Lung microvascular endothelial cell (primary cell): ENCODE data around the gene TRIM3. TPM values are rescaled to one million over a fixed set of nuclear protein-coding genes. Genes with fewer than 3 reads are reported as not detected.
A peak's percentile ranks its signal among the peaks of the same experiment; 100 is the strongest.
"Not testable (repeated sequence)": the region's sequence is repeated elsewhere in the genome, so short reads cannot be mapped to it uniquely, and the experiment has no call there.

Experiments used
- DNase-seq, 2 donors: peaks; one replicate each; pipeline versions ENCODE4 v3.0.0 to v3.0.0-alpha.2; 2010; ENCODE audit warnings: low read depth in 2 of 2
- total RNA-seq: library from RNA; depleted of rRNA; stranded (reverse); fragments of >200 nt; gene quantifications from 2 replicates; pipeline ENCODE4 v1.2.1, GENCODE V29; 2014

The TRIM3 gene
- total RNA-seq, result 15.3 and 21.6 TPM in 2 replicates

DNA sequence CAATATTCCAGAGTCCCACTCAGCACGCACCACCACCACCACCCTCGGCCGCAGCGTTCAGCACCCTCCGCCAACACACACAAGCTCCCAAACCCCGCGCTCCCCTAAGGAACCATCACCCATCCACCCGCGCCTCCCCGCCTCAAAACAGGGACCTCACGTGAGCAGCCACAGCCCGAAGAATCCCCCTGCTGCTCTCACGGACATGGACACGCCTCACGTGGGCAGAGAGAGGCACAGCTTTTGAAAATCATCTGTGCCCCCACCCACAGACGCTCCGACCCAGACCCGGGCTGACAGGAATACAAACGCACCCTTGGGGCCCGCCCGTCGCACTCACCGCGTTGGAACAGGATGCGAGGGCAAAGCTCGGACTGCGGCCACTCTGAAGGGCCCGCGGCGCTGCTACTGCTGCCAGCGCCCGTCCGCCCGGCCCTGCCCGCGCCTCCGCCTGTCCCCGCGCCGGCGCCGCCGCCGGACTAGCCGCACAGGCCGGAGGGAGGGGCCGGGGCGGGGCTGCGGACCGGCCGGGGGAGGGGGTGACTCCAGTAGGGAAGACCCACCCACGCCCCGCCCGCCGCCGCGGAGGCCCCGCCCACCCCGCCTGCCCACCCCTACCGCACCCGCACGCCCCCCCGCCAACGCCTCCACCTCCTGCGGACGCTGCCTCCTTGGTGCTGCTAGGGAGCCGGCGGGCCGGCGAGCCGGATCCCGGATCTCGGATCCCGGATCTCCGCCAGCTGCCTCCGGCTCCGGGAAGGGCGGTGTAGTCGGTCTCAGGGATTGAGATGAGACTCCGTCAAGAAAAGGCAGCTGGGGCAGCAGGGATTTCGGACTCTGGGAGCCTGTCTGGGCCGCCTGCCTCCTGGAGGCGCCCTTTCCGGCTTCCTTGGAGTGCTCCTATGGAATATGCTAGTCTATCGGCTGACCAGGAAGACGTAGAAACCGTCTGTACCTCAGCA, at the start of gene TRIM3:
TSS of gene TRIM3 (minus strand) at position 491 of the 962 bp plus-strand sequence. CDS start 8,246 bp downstream, outside the sequence.
- DNase-seq, result peak; percentile 89 to 91

DNA sequence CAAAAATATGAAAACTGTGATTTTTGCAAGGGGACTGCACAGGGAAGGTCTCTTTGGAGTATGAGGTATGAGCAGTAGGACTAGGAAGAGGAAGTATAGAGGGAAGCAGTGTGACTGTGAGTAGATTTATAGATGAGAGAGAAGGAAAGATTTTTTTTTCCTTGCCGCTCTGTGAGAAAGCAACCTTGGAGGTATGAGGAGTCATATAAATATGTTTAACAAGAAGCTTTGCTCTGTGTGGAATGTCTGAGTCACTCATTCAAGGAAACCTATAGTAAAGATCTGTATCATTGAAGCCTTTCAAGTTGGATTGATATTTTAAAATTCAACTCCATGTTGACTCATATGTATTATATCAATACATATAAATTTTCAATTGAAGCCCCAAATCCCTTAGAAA, 49.5 kb upstream of the TRIM3 start:
- peak in 1 of 2 donors; percentile 59 for DNase-seq

DNA sequence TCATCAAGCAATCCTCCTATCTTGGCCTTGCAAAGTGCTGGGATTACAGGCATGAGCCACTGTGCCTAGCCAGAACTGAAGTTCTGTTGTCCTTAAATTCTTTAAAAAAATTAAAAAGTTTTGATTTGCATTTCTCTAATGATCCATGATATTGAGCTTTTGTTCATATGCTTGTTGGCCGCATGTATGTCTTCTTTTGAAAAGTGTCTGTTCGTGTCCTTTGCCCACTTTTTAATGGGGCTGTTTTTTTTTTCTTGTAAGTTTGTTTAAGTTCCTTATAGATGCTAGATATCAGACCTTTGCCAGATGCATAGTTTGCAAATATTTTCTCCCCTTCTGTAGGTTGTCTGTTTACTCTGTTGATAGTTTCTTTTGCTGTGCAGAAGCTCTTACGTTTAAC, 48.2 kb upstream of the TRIM3 start:
- not testable (repeated sequence) for DNase-seq

DNA sequence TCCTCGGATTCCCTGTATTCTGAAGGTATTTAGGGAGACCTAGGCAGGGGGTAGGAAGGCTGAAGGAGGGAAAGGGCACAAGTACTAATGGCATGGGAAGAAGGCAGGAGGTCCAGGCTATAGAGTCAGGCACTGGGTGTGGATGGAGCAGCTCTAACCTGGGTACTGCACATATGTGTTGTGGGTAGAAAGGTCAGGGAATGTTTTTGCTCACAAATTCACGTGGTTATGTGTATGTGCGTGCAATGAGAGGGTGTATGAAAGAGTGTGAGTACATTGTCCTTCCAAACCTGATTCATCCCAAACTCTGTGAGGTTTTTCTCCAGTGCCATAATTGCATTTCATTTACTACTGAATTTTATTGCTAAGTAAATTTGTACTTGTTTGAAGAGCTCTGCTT, 46.5 kb upstream of the TRIM3 start:
- no peak for DNase-seq

DNA sequence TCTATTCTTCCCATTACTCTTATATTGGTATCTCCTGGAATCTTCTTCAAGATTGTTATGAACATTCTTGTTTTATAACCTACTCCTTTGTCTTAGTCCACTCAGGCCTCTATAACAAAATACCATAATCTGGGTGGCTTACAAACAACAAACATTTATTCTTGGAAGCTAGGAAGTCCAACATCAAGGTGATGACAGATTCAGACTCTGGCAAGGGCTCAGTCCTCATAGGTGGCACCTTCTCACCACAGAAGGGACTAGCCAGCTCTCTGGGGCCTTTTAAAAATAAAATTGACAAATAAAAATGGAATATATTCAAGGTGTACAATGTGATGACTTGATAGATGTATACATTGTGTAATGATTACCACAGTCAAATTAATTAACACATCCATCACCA, 43.1 kb upstream of the TRIM3 start:
- DNase-seq, result no peak

DNA sequence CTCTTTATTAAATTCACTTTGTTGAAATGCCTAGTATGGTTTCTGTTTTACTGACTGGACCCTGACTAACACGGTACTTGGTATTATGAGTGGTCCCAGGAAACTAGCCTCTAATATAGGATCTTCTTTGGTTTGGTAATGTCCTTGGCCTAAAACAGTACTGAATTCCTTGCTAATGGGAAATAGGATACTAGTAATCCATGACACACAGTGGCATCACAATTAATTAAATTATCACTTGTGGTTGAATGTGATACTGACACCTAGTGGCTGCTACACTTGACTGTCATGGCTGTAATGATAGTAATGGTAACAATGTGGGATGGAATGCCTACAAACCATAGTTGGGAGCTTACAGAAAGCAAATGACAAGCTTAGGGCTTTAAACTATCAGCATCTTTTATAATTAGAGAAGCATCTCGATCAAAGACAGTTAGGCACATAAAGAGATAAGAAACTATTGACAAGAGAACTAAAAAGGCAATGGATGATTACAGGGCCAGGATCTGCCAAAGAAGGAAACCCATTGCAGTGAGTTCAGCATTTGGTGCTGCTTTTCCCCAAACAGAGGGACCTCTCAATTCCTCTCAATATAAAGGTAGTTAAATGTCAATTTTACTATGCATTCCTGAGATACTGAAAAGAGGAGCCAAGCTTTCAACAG, 32.0 kb upstream of the TRIM3 start:
- peak; percentile 79 to 82 for DNase-seq

DNA sequence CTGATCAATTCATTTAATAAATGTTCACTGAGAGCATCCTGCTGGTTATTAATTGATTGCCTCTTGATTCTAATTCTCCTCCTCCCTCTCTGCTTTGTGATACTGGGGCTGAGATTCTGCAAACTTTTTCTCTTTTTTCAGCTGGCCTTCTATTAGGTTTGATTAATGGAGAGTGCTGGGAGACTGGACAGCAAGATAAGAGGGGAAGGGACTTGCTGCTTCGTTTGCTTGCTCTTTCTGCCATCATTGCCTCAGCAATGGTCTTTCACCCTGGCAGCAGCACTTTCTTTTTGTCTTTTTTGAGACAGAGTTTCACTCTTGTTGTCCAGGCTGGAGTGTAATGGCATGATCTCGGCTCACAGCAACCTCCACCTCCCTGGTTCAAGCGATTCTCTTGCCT, 30.4 kb upstream of the TRIM3 start:
- DNase-seq, result no peak

DNA sequence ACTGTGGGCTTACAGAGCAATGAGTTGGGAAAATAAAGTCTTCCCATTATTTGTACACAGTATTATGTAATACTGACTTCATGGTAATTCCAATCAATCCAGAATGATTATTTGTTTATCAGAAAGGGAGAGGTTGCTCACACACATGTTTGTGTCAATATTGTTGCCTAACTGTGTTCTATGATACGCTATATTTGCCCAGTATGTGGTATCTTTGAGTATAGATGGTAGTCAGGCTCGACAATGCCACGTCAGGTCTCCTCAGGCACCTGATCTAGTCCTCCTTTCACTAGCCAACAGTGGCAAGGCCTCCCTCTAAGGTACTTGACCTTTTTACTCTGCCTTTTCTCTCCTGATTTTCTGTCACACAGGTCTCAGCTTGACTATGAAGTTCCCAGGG, 28.6 kb upstream of the TRIM3 start:
- no peak for DNase-seq

DNA sequence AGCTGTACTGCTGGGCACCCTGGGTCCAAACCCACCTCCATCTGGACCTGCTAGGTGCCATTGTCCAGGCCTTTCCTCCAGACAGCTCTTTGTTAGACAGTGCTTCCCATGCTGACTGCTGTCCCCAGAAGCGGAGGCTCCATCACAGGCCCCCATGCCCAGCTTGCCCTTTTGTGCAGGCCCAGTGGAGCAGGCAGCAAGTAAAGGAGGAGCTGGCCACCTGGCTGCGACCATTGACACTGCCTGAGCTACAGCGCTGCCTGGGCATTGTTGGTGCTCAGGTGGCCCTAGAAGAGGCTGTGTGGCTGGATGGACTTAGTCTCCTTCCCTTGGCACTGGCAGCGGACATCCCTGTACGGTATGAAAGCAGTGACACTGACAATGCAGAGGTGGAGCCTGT, 24.8 kb upstream of the TRIM3 start:
- no peak for DNase-seq

DNA sequence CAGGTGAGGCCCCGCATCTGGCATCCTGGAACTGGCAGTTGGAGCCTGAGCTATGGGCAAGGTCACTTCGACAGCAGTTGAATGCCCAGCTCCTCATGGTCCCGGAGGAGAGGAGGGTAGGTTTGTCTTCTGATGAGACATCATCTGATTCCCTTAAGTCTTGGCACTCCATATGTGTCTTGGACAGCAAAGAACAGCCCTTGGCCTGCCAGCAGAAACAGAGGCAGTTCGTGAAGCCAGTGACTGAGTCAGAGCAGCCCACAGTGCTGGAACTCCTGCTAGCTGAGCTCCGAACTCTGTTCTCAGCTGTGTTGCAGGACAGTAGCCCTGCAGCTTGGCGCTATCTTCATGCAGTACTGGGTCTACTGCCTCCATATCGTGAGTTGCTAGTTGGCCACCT, 24.4 kb upstream of the TRIM3 start:
- DNase-seq, result no peak

DNA sequence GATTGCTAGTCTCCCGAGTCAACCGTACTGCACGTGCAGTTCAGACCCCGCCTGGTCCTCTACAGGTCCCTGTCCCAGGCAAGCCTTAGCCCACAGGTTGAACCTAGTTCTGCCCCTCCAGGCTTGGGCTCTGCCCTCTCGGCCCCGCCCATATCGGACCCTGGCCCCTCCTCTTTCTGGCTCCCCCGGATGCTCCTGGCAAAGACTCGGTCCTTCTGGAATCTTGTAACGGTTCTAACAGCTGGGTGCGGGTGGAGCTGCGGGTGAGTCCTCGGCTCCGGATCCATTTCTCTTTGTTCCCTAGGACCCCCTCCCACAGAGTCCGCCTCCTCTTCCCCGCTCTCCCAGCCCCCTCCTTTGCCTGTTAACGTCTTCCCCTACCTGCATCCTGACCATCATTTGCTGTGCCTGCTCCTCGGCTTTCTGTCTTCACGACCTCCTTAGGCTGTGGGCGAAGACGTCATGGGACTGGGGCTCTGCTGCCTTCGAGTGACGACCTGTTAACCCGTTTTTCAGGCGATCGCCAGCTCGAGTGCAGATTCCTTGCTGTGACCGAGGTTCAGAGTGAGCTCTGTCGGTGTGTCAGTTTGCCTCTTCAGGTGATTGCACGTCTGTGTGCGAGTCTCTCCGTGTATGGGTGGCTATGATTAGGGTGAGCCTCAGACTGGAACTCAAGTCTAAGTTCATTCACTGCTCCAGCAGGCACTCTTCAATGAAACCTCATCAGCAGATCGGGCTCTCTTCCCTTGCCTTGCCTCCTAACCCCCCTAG, 23.5 kb upstream of the TRIM3 start, which contains the start of gene DNHD1:
TSS of gene DNHD1 (plus strand) at position 212 of the 771 bp plus-strand sequence. CDS start 936 bp downstream, outside the sequence.
- no peak for DNase-seq

DNA sequence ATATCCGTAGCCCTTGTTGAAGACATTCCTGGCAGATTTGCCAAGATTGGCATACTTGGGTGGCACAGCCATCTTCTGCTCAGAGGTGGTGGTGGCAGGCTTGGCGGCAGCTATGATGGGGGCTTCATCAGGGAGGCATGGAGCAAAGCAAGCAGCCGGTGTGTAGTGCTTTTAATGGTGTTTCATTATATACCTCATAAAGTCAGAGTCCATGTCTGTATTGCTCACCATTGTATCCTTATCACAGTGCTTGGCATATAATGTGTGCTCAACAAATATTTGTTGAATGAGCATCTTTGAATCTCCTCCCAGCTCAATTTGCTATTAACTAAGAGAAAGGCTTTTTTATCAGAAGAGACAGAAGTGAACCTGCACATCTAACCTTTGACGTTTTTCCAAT, 15.6 kb upstream of the TRIM3 start:
- no peak for DNase-seq

DNA sequence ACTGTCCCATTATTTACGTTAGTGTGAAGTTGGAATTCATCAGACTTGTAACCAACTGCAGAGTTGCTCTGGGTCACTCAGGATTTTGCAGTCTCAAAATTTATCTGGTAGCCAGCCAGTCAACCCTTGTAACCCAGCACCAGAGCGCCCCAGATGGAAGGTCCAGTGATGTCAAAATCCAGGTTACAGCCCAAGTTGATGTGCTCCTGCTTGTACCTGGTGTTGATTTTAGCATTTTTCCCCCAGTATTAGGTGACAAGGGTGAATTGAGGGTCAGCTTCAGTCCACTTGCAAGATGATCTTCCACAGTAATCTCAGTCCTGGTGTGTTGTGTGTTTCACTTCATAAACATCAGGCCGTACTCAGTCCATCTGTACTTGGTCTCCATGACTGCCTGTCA, 15.1 kb upstream of the TRIM3 start:
- DNase-seq, result no peak

DNA sequence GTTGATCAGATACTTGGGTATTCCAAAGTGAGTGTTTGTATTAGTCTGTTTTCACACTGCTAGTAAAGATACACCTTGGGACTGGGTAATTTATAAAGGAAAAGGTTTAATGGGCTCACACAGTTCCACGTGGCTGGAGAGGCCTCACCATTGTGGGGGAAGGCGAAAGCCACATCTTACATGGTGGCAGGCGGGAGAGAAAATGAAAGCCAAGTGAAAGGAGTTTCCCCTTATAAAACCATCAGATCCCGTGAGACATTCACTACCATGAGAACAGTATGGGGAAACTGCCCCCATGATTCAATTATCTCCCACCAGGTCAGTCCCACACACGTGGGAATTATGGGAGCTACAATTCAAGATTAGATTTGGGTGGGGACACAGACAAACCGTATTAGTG, 14.6 kb upstream of the TRIM3 start:
- no peak for DNase-seq

DNA sequence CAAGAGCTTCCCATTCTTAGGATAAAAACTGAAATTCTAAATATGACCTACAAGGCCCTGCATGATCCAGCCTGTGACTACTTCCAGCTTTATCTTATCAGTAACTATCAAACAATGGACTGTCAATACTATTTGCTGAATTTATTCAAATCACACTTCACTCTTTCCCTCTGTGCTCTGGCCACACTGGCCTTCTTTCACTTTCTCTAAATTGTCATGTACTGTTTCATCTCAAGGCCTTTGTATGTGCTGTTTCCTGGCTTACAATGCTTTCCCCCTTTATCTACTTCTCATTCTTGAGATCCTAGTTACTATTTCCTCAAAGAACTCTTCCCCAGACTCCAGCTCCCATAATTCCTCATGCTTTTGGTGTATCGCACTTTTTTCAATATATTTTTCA, 13.2 kb upstream of the TRIM3 start:
- DNase-seq, result no peak

DNA sequence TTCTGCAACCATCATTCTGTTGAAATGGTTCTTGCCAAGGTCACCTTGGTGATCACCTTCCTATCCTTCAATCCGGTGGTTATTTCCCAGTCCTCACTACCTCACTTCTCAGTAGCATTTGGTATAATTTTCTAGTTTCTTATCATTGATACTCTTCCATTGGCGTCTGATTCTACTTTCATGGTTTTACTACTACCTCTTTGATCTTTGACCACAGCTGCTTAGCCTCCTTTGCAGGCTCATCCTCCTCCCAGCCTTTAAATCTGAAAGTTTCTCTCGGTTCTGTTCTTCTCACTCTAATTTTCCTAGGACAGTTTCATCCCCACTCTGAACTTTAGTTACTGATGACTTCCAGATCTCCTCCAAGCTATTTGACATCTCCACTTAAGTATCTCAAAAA, 12.5 kb upstream of the TRIM3 start:
- no peak for DNase-seq

DNA sequence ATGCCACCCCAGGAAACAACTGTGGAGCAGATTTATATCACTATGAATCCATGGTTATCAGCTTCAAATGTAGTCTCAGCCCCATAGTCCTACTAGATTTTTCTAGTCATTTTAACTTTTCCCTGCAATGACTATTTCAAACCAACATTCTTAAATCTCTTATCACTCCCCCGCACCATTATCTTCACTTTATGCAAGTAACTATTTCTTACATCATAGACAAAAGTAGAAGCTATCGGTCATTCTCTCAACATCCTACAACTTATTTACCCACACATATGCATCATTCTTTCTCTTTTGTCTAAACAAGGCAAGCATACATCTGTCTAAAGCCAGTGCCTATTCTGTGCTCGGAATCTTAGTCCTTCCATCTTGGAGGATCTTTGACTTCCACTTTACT, 11.9 kb upstream of the TRIM3 start:
- no peak for DNase-seq

DNA sequence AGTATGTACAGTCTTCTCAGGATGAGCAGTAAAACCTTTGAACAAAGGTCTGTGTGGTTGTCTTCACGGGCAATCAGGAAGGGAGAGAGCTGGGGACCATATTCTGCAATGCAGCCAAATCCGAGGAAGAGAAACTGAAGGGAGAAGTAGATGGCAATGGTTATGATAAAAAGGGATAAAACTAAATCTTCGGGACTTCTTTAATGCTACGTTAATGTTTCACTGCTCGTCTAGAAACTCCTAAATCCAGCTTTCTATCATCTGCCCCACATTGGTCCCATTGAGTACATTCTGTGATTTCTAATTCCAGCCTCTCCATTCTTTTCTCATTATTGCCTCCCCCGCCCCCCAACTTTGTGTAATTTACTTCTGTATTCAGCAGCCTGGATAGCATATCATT, 9.3 kb upstream of the TRIM3 start:
- DNase-seq, result no peak

DNA sequence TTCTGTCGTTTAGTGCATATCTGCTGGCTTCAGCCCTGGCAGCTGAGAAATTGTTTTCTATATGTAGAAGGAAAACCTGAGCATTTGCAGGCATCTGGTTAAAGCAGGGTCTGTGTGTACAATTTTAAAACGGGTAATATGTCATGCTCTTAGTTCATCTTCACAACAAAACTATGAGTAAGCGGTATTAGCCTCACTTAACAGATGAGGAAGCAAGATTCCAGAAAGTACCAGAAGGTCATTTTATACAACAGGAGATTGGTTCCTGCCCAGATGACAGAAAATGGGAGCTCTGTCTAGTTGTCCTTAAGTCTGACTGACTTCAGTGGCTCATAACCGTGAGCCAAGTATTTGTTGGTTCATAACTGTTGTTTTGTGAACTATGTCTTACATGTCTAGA, 8.7 kb upstream of the TRIM3 start:
- DNase-seq, result no peak

DNA sequence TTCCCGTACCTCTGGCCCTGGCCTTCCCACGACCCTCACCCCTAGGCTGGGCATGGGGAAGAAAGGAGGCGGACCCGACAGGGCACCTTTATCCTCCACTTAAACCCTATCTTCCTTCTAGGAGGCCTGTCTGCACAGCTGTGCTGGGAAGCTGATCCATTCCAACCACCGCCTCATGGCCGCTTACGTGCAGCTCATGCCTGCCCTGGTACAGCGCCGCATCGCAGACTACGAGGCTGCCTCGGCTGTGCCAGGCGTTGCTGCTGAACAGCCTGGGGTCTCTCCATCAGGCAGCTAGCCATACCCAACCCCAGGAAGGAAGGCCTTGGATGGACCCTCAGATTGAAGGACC, 8.2 kb upstream of the TRIM3 start:
- peak; percentile 33 to 39 for DNase-seq

DNA sequence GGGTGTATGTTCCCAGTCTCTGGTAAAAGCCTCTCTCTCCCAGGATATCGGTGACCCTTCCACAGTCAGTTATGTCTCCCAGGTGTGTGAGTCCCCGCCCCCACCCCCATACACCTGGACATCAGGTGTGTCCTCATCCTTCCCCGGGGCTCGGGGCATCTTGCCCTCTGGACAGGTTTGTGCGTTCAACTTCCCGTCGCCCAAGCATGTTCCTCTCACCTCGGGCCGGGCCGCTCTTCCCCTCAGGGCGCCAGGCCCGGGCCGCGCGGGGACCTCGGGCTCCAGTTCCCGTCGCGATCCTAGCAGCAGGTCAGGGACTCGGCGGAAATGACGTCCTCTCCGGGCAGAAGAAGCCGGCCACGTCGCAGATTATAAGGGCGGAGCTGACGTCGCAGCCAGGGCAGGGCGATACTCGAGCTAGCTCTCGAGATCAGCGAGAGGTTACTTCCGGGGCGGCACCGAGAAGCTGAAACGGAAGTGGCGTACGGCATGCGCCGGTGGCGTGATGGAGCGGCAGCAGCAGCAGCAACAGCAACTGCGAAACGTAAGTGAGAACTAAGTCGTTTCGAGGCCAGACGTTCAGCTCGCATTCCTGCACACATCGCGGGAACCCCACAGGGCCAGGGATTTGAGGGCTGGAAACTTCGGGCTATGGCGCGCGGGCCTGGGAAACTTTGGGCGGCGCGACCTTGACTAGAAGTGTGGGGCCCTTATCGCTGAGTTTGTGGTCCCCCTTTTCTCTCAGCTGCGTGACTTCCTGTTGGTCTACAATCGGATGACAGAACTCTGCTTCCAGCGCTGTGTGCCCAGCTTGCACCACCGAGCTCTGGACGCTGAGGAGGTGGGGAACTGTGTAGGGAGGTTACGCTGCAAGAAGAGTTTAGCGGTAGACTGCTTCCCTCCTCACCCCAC, 7.5 kb upstream of the TRIM3 start, which contains the start of the genes ARFIP2 and TIMM10B:
TSS of gene ARFIP2 (minus strand) at position 320 of the 912 bp plus-strand sequence. CDS start 910 bp downstream, outside the sequence.
TSS of gene TIMM10B (plus strand) at position 490 of the 912 bp plus-strand sequence. CDS start at position 506, 16 bp downstream.
- peak; percentile 99 for DNase-seq
